ENCODE data around the gene IPO5. TPM values are rescaled to one million over a fixed set of nuclear protein-coding genes. Genes with fewer than 3 reads are reported as not detected.
"Not testable (repeated sequence)": the region's sequence is repeated elsewhere in the genome, so short reads cannot be mapped to it uniquely, and the experiment has no call there.

The IPO5 gene
- total RNA-seq, 4 donors from 2014 or later: 119 to 144 (median 130) TPM

DNA sequence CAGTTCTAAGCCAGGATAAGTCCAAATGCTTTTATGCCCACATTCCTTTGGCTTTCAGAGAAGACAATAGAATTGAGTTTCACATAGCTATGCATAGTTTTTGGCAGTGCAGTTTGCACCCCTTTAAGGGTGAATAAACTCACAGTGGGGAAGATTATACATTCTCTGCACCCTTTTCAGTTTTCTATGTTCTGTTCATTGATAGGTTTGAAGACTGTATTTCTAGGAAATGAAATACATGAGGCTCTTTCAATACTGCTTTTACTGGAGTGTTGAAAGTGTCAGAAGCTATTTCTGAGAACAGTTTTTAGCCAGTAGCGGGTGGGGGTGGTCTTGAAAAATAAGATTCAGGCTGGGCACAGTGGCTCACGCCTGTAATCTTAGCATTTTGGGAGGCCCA, 46.2 kb downstream of the IPO5 start:
- TF ChIP-seq, protein P1, sequence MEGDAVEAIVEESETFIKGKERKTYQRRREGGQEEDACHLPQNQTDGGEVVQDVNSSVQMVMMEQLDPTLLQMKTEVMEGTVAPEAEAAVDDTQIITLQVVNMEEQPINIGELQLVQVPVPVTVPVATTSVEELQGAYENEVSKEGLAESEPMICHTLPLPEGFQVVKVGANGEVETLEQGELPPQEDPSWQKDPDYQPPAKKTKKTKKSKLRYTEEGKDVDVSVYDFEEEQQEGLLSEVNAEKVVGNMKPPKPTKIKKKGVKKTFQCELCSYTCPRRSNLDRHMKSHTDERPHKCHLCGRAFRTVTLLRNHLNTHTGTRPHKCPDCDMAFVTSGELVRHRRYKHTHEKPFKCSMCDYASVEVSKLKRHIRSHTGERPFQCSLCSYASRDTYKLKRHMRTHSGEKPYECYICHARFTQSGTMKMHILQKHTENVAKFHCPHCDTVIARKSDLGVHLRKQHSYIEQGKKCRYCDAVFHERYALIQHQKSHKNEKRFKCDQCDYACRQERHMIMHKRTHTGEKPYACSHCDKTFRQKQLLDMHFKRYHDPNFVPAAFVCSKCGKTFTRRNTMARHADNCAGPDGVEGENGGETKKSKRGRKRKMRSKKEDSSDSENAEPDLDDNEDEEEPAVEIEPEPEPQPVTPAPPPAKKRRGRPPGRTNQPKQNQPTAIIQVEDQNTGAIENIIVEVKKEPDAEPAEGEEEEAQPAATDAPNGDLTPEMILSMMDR (IDR thresholded peaks at IDR 0.05): no peak
- TF ChIP-seq POLR2AphosphoS5 (IDR thresholded peaks at IDR 0.05) (no peak), EP300 (IDR thresholded peaks at IDR 0.05) (no peak)
- intact Hi-C loops (cut with DNase I): no loop called here
- Histone ChIP-seq H3K4me3 (no peak overlapping the region), H3K27ac (replicated peaks in 1 of 4) (no peak overlapping the region), H3K4me1 (no peaks in the 10 kb centered on the region), H3K36me3 (peaks cover 49 to 99% (median 91%) of the 10 kb centered on the region in 4 donors), H3K27me3 (no peaks in the 10 kb centered on the region), H3K9me3 (no peaks in the 10 kb centered on the region)
- 100% methylated on average over 2 of the region's 2 CpGs for WGBS
- no peak for DNase-seq (ENCODE audit: extremely low spot score)

DNA sequence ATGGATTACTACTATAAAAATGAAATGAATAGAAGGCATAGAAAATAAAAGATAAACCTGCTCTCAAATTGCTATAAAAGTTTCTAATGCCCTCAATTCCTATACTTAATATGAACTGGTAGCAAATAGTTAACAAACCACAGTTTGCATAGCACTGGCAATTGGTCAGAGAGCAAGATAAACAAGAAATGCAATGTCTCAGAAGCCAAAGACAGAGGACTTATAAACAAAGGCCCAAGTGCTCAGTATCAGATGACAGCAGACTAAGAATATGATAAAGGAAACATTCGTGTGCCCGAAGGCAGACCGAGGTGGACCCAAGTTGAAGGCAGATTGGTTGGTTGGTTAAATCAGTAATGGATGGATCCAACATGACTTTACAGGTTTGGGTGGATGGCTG, 50.6 kb downstream of the IPO5 start:
- Histone ChIP-seq H3K4me1 (no peaks in the 10 kb centered on the region), H3K4me3 (no peak overlapping the region), H3K27ac (replicated peaks in 1 of 4) (no peak overlapping the region), H3K36me3 (peaks cover 84 to 100% (median 91%) of the 10 kb centered on the region in 4 donors), H3K27me3 (no peaks in the 10 kb centered on the region), H3K9me3 (no peaks in the 10 kb centered on the region)
- TF ChIP-seq, protein P1 (IDR thresholded peaks at IDR 0.05): no peak
- TF ChIP-seq POLR2AphosphoS5 (IDR thresholded peaks at IDR 0.05) (no peak), EP300 (IDR thresholded peaks at IDR 0.05) (no peak), POLR2A (IDR thresholded peaks at IDR 0.05; ENCODE audit: low read depth) (no peak)
- 65% methylated on average over 3 of the region's 3 CpGs for WGBS
- DNase-seq (ENCODE audit: extremely low spot score): no peak
- intact Hi-C loops (cut with DNase I): no loop called here

DNA sequence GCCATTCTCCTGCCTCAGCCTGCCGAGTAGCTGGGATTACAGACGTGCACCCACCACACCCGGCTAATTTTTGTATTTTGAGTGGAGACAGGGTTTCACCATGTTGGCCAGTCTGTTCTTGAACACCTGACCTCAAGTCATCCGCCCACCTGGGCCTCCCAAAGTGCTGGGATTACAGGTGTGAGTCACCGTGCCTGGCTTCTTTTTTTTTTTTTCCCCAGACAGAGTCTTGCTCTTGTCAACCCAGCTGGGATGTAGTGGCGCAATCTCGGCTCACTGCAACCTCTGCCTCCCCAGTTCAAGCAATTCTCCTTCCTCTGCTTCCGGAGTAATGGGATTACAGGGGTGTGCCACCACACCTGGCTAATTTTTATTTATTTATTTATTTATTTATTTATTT, 51.5 kb downstream of the IPO5 start:
- WGBS: 92% methylated on average over 8 of the region's 8 CpGs
- H3K4me3 ChIP-seq; intact Hi-C loops (cut with DNase I); H3K27me3 ChIP-seq; DNase-seq (ENCODE audit: extremely low spot score); H3K9me3 ChIP-seq; H3K27ac ChIP-seq (replicated peaks in 1 of 4); H3K4me1 ChIP-seq: not testable (repeated sequence)
- H3K36me3 ChIP-seq: peaks cover 79 to 100% (median 95%) of the 10 kb centered on the region in 4 donors

DNA sequence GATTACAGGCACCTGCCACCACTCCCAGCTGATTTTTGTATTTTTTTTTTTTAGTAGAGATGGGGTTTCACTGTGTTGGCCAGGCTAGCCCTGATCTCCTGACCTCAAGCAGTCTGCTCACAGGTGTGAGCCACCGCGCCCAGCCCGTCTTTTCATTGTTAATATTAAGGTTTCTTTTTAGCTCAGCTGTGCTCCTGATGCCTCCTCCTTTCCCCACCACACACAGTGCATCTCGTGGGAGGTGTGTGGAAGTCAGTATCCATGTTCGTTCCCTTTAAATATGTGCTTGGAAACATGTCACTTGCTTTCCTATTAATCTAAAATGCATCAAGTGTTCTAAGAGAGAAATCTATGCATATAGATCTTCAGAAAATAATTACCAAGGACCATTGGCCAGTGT, 53.5 kb downstream of the IPO5 start:
- no peak for DNase-seq (ENCODE audit: extremely low spot score)
- H3K36me3 ChIP-seq: peaks cover 68 to 100% (median 93%) of the 10 kb centered on the region in 4 donors
- no peaks in the 10 kb centered on the region for H3K27me3 ChIP-seq
- H3K4me1 ChIP-seq: no peaks in the 10 kb centered on the region
- H3K9me3 ChIP-seq: no peaks in the 10 kb centered on the region
- no peak overlapping the region for H3K4me3 ChIP-seq
- intact Hi-C loops (cut with DNase I): no loop called here
- TF ChIP-seq POLR2AphosphoS5 (IDR thresholded peaks at IDR 0.05): no peak
- TF ChIP-seq, protein P1 (IDR thresholded peaks at IDR 0.05): no peak
- TF ChIP-seq EP300 (IDR thresholded peaks at IDR 0.05): no peak
- TF ChIP-seq POLR2A (IDR thresholded peaks at IDR 0.05; ENCODE audit: low read depth): no peak
- 88% methylated on average over 5 of the region's 5 CpGs for WGBS
- H3K27ac ChIP-seq (replicated peaks in 1 of 4): no peak overlapping the region

DNA sequence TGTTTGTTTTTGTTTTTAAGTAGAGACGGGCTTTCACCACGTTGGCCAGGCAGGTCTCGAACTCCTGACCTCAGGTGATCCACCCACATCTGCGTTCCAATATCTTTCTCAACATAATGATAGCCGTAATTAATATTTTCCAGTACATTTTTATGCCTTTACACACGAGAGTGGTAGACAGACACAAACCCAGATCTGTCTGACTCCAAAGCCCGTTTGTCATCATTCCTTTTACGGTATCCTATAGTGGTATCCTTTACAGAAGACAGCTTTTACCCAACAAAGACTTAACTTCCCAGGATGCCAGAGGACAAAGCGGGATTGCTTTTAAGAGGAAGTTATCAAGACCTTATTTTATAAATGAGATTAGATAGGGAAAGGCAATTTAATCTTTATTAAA, 59.8 kb downstream of the IPO5 start:
- peaks cover 43 to 100% (median 87%) of the 10 kb centered on the region in 4 donors for H3K36me3 ChIP-seq
- no peak overlapping the region for H3K27ac ChIP-seq (replicated peaks in 1 of 4)
- TF ChIP-seq POLR2AphosphoS5 (IDR thresholded peaks at IDR 0.05) (no peak), POLR2A (IDR thresholded peaks at IDR 0.05; ENCODE audit: low read depth) (no peak), EP300 (IDR thresholded peaks at IDR 0.05) (no peak)
- TF ChIP-seq, protein P1 (IDR thresholded peaks at IDR 0.05): no peak
- intact Hi-C loops (cut with DNase I): no loop called here
- H3K9me3 ChIP-seq: no peaks in the 10 kb centered on the region
- no peaks in the 10 kb centered on the region for H3K4me1 ChIP-seq
- H3K27me3 ChIP-seq: no peaks in the 10 kb centered on the region
- H3K4me3 ChIP-seq: no peak overlapping the region
- 87% methylated on average over 9 of the region's 9 CpGs for WGBS
- DNase-seq (ENCODE audit: extremely low spot score): no peak

All from esophagus muscularis mucosa (tissue), 4 donors.